ENCODE data around the gene KCNK6.
A peak's percentile ranks its signal among the peaks of the same experiment; 100 is the strongest.

Gene KCNK6

GRCh38 chr19:38298821-38299680 lies 20.6 kb upstream of the KCNK6 start:
- no peak for DNase-seq

GRCh38 chr19:38303517-38304351 lies 15.9 kb upstream of the KCNK6 start, which contains the start of gene C19orf33:
C19orf33 (plus strand) TSS chr19:38304251; CDS start chr19:38304262, 11 bp downstream.
- DNase-seq = no peak

GRCh38 chr19:38304352-38304865 lies 15.2 kb upstream of the KCNK6 start:
- DNase-seq = no peak

- DNase-seq = no peak
These were observed 14.7 kb upstream of the KCNK6 start for GRCh38 chr19:38304866-38305429.

GRCh38 chr19:38306236-38306635 lies 13.4 kb upstream of the KCNK6 start:
- no peak for DNase-seq

GRCh38 chr19:38307076-38307475 lies 12.6 kb upstream of the KCNK6 start:
- DNase-seq = no peak

GRCh38 chr19:38307597-38307996 lies 12.0 kb upstream of the KCNK6 start:
- DNase-seq = no peak

GRCh38 chr19:38308006-38308766 lies 11.5 kb upstream of the KCNK6 start:
- DNase-seq = no peak

GRCh38 chr19:38308926-38309614 lies 10.6 kb upstream of the KCNK6 start:
- DNase-seq = no peak

GRCh38 chr19:38309615-38310278 lies 9.9 kb upstream of the KCNK6 start:
- DNase-seq = no peak

GRCh38 chr19:38310279-38310670 lies 9.4 kb upstream of the KCNK6 start:
- DNase-seq = no peak

GRCh38 chr19:38310986-38311385 lies 8.7 kb upstream of the KCNK6 start:
- DNase-seq = no peak

- DNase-seq = peak; percentile 92
These were observed 3.8 kb upstream of the KCNK6 start, which contains the start of gene YIF1B for GRCh38 chr19:38315657-38316476. YIF1B (minus strand) TSS chr19:38315947; CDS start chr19:38315917, 30 bp downstream.

- DNase-seq = no peak
These were observed 3.1 kb upstream of the KCNK6 start for GRCh38 chr19:38316477-38317067.

- DNase-seq = no peak
These were observed 2.5 kb upstream of the KCNK6 start for GRCh38 chr19:38317104-38317612.

- DNase-seq = no peak
These were observed 985 bp upstream of the KCNK6 start for GRCh38 chr19:38318660-38319059.

GRCh38 chr19:38320969-38321339 lies 1.3 kb downstream of the KCNK6 start:
- DNase-seq = no peak

- DNase-seq = no peak
These were observed 2.1 kb downstream of the KCNK6 start for GRCh38 chr19:38321646-38322196.

GRCh38 chr19:38323291-38323690 lies 3.6 kb downstream of the KCNK6 start:
- DNase-seq = no peak

Data from T-helper 9 cell (primary cell).